Transverse colon (tissue), 4 donors: ENCODE results near the gene ADGRF4.

Experiments
- CTCF ChIP-seq, 5 experiments: fragments of 200-600 bp in 3 of 5; fragments of 450-650 bp in 2 of 5; sonication (generic) in 3 of 5; IDR thresholded peaks; 1 replicate in 2 of 5; 2 replicates in 3 of 5; pipeline ENCODE4 v1.5.1; 2016 to 2017; ENCODE audit warnings: antibody characterized with exemption in 5 of 5, inconsistent platforms in 3 of 5, mild to moderate bottlenecking in 2 of 5, moderate library complexity in 1 of 5
- EP300 ChIP-seq: sonication (generic); formaldehyde crosslinking; IDR thresholded peaks from one replicate; pipeline ENCODE4 v1.6.1; 2017; ENCODE audit warnings: antibody characterized with exemption, low read depth
- POLR2A ChIP-seq: fragments of 450-650 bp; IDR thresholded peaks from one replicate; pipeline ENCODE4 v1.6.1; 2016; ENCODE audit warnings: antibody characterized with exemption, mild to moderate bottlenecking, moderate library complexity
- POLR2AphosphoS5 ChIP-seq, 3 donors: sonication (generic); formaldehyde crosslinking; IDR thresholded peaks; one replicate each; pipeline ENCODE4 v1.6.1; 2016; ENCODE audit warnings: antibody characterized with exemption in 3 of 3

- TF ChIP-seq CTCF (IDR thresholded peaks at IDR 0.05) (no peak), POLR2AphosphoS5 (IDR thresholded peaks at IDR 0.05) (no peak), POLR2A (no peak), EP300 (no peak)
Measured at GRCh38 chr6:47762502-47762901, 64.1 kb downstream of the ADGRF4 start.
